GM12878 (cell line): ENCODE results near the gene POGZ. TPM values are rescaled to one million over a fixed set of nuclear protein-coding genes. Genes with fewer than 3 reads are reported as not detected.

Experiments
- ATAC-seq: fragments of 200-7000 bp; cut with Tn5 transposase; 3 replicates; pipeline ENCODE4 v1.9.1; 2020; ENCODE audit warnings: mild to moderate bottlenecking, moderate library complexity
- BruUV-seq: library from RNA; stranded (reverse); fragments of 400-500 nt; replicated peaks from 2 replicates; lab custom pipeline; 2021; lab: Mats Ljungman, UMichigan
- CTCF ChIA-PET: fragments of 300-600 bp; sonication (Branson Sonifier 250); formaldehyde crosslinking; extraction: SDS; loops from one replicate; lab custom pipeline; 2021; ENCODE audit warnings: inconsistent platforms; lab: Yijun Ruan, JAX
- POLR2A ChIA-PET: fragments of 350-600 bp; formaldehyde crosslinking; extraction: SDS; loops from one replicate; lab custom pipeline; 2021; ENCODE audit warnings: inconsistent platforms; lab: Charles Lee
- RAD21 ChIA-PET: fragments of 300-600 bp; sonication (Branson Sonifier 250); formaldehyde crosslinking; loops from one replicate; lab custom pipeline; 2023; ENCODE audit warnings: antibody characterized with exemption; ENCODE audit not compliant: unreplicated experiment; lab: Charles Lee
- SMC1A ChIA-PET: fragments of 300-600 bp; sonication (Branson Sonifier 250); formaldehyde crosslinking; loops from one replicate; lab custom pipeline; 2023; ENCODE audit not compliant: unreplicated experiment, uncharacterized antibody; lab: Charles Lee
- DNase-seq: peaks from one replicate; pipeline ENCODE4 v3.0.0-alpha.2; 2011; ENCODE audit warnings: low read depth, low spot score
- FAIRE-seq: peaks from 3 replicates; lab custom pipeline; 2011; peaks lifted over from hg19 to GRCh38; lab: Jason Lieb, UNC
- H2AFZ ChIP-seq: 2 replicates; pipeline ENCODE4 v1.6.0; 2011; ENCODE audit warnings: low read depth, low read length, control low read depth; ENCODE audit not compliant: control insufficient read depth
- H3K27ac ChIP-seq: 2 replicates; pipeline ENCODE4 v1.5.1; 2011; ENCODE audit warnings: control low read depth; ENCODE audit not compliant: control insufficient read depth, insufficient read depth
- H3K27me3 ChIP-seq, 2 experiments: replicated peaks in 1 of 2; 2 replicates each; pipeline versions ENCODE4 v1.6.0 to v1.6.1; 2011; ENCODE audit warnings: low read length in 1 of 2; ENCODE audit not compliant: control insufficient read depth in 2 of 2, insufficient read depth in 2 of 2
- H3K36me3 ChIP-seq, 2 experiments: 2 replicates each; pipeline ENCODE4 v1.5.1; 2011; ENCODE audit warnings: low read length in 1 of 2; ENCODE audit not compliant: control insufficient read depth in 2 of 2, insufficient read depth in 2 of 2
- H3K4me1 ChIP-seq: 2 replicates; pipeline ENCODE4 v1.6.1; 2011; ENCODE audit warnings: mild to moderate bottlenecking, low read length, moderate library complexity, mixed read lengths; ENCODE audit not compliant: control insufficient read depth, insufficient read depth
- H3K4me2 ChIP-seq: 2 replicates; pipeline ENCODE4 v1.6.0; 2011; ENCODE audit warnings: control low read depth; ENCODE audit not compliant: control insufficient read depth, insufficient read depth
- H3K4me3 ChIP-seq: fragments of 200-600 bp; sonication (generic); 2 replicates; pipeline ENCODE4 v1.5.1; 2016
- H3K79me2 ChIP-seq: 2 replicates; pipeline ENCODE4 v1.6.0; 2011; ENCODE audit warnings: low read length; ENCODE audit not compliant: control insufficient read depth, insufficient read depth
- H3K9ac ChIP-seq: 2 replicates; pipeline ENCODE4 v1.8.0; 2011; ENCODE audit warnings: low read length, control low read depth, mixed read lengths; ENCODE audit not compliant: control insufficient read depth, insufficient read depth
- H3K9me3 ChIP-seq: replicated peaks from 3 replicates; pipeline ENCODE4 v1.5.1; 2011; ENCODE audit warnings: mild to moderate bottlenecking, low read length; ENCODE audit not compliant: control insufficient read depth, insufficient read depth
- H4K20me1 ChIP-seq: 2 replicates; pipeline ENCODE4 v1.6.0; 2011; ENCODE audit not compliant: control insufficient read depth, insufficient read depth
- ATF7 ChIP-seq: fragments of 450-650 bp; IDR thresholded peaks from 2 replicates; pipeline ENCODE4 v1.6.1; 2016; ENCODE audit warnings: low read depth, mild to moderate bottlenecking
- BHLHE40 ChIP-seq, 2 experiments: fragments of 450-650 bp in 1 of 2; IDR thresholded peaks; 2 replicates each; pipeline ENCODE4 v1.6.1; 2011 to 2017; ENCODE audit warnings: low read depth in 2 of 2, borderline replicate concordance in 1 of 2, improper control_type of control experiment in 1 of 2, low read length in 1 of 2, mild to moderate bottlenecking in 1 of 2
- IKZF2 ChIP-seq, 2 experiments: fragments of 450-650 bp; IDR thresholded peaks; 2 replicates each; pipeline ENCODE4 v1.6.1; 2017; ENCODE audit warnings: mild to moderate bottlenecking in 2 of 2, moderate library complexity in 2 of 2
- NBN ChIP-seq: fragments of 450-650 bp; IDR thresholded peaks from 2 replicates; pipeline ENCODE4 v1.6.1; 2016
- NFYB ChIP-seq: IDR thresholded peaks from 2 replicates; pipeline ENCODE4 v1.6.1; 2011; ENCODE audit warnings: low read depth, mild to moderate bottlenecking, low read length, improper control_type of control experiment, moderate library complexity; ENCODE audit not compliant: insufficient read depth
- PAX8 ChIP-seq: fragments of 450-650 bp; IDR thresholded peaks from 2 replicates; pipeline ENCODE4 v1.6.1; 2017; ENCODE audit warnings: mild to moderate bottlenecking, moderate library complexity
- SIX5 ChIP-seq: IDR thresholded peaks from 2 replicates; pipeline ENCODE4 v1.6.1; 2011; ENCODE audit warnings: mild to moderate bottlenecking, low read depth, low read length, moderate library complexity; ENCODE audit not compliant: severe bottlenecking
- STAT3 ChIP-seq: IDR thresholded peaks from 2 replicates; pipeline ENCODE4 v1.6.1; 2011; ENCODE audit warnings: low read depth, low read length, improper control_type of control experiment
- SUZ12 ChIP-seq: fragments of 200-600 bp; sonication (generic); IDR thresholded peaks from one replicate; pipeline ENCODE4 v1.6.1; 2018; ENCODE audit warnings: antibody characterized with exemption, mild to moderate bottlenecking; ENCODE audit not compliant: unreplicated experiment
- USF2 ChIP-seq: IDR thresholded peaks from 2 replicates; pipeline ENCODE4 v1.6.1; 2011; ENCODE audit warnings: low read depth, low read length, improper control_type of control experiment, borderline replicate concordance
- WGBS: methylation state at CpG from one replicate; pipeline ENCODE4 v1.1.6; 2016; ENCODE audit warnings: low lambda C conversion rate; ENCODE audit not compliant: insufficient replicate concordance, insufficient coverage; ENCODE audit errors: missing lambda C conversion rate; 5-methylcytosine and 5-hydroxymethylcytosine counted together
- in situ Hi-C: fragments of 300-500 bp; cut with MboI; formaldehyde crosslinking; loops from 9 replicates; pipeline ENCODE4 v1.14.3; 2018; ENCODE audit warnings: mixed read lengths
- intact Hi-C: fragments of 100-400 bp; cut with micrococcal nuclease; formaldehyde crosslinking; loops from one replicate; pipeline ENCODE4 v1.14.2; 2022; ENCODE audit not compliant: unreplicated experiment
- polyA plus RNA-seq, 11 experiments: library from polyadenylated mRNA; depleted of rRNA in 4 of 11; unstranded in 6 of 11; stranded (reverse) in 5 of 11; fragments of >200 nt; fragmentation: Nextera tagmentation in 4 of 11; fragmentation: Illumina TruSeq in 1 of 11; extraction: Ambion mirVana in 4 of 11; extraction: Trizol in 1 of 11; gene quantifications; 1 replicate in 1 of 11; 2 replicates in 10 of 11; pipeline versions ENCODE4 v1.2.1 to v1.2.3, GENCODE V29; 2011 to 2016; ENCODE audit warnings: inconsistent platforms in 2 of 11, missing spikeins in 2 of 11, low read depth in 1 of 11
- total RNA-seq, 4 experiments: library from RNA; depleted of rRNA in 3 of 4; stranded (reverse); fragments of >200 nt in 3 of 4; fragmentation: Illumina TruSeq in 1 of 4; extraction: Trizol in 1 of 4; gene quantifications; 2 replicates each; pipeline versions ENCODE4 v1.2.1 to v1.2.3, GENCODE V29; 2013 to 2021

POGZ gene
- total and polyA plus RNA-seq, 10 of the 15 experiments (the other 5 are each of a cell fraction or from before 2014, with no cell fraction given): 11.3 to 80.6 (median 35.8) TPM

GRCh38 chr1:151492120-151492519 lies 32.8 kb upstream of the POGZ start:
- H3K9me3 ChIP-seq: no peaks in the 10 kb centered on the region
- no peaks in the 10 kb centered on the region for H4K20me1 ChIP-seq
- CTCF ChIA-PET: no interaction called here
- WGBS: 0% methylated on average over 1 of the region's 1 CpG
- H3K4me2 ChIP-seq: no peak overlapping the region
- no peak overlapping the region for H3K9ac ChIP-seq
- ATAC-seq (no peak), FAIRE-seq (no peak), DNase-seq (no peak)
- SMC1A ChIA-PET: interaction anchor here (0.9 kb wide), 1 partner anchor 17 kb away, joined by 3 read pairs; no protein-coding TSS in a partner anchor
- peaks cover 12% of the 10 kb centered on the region for H3K4me1 ChIP-seq
- POLR2A ChIA-PET: no interaction called here
- no peaks in the 10 kb centered on the region for H3K27me3 ChIP-seq
- no peak overlapping the region for H3K4me3 ChIP-seq
- TF ChIP-seq BHLHE40 (IDR thresholded peaks at IDR 0.05; ENCODE audit: borderline replicate concordance in 1 of 2, low read depth in 2 of 2, low read length in 1 of 2) (no peak), NBN (no peak), STAT3 (no peak), IKZF2 (IDR thresholded peaks at IDR 0.05) (no peak), SIX5 (no peak), USF2 (no peak), SUZ12 (no peak), ATF7 (no peak), PAX8 (no peak), NFYB (no peak)
- RAD21 ChIA-PET: no interaction called here
- intact Hi-C loops: no loop called here
- no peaks in the 10 kb centered on the region for H3K79me2 ChIP-seq
- no peak overlapping the region for H3K27ac ChIP-seq
- no peak overlapping the region for H2AFZ ChIP-seq
- in situ Hi-C loops: no loop called here
- BruUV-seq: no TSS peak
- no peaks in the 10 kb centered on the region for H3K36me3 ChIP-seq
